Gastroesophageal sphincter (tissue), 4 donors: ENCODE results near the gene EGF. TPM values are rescaled to one million over a fixed set of nuclear protein-coding genes. Genes with fewer than 3 reads are reported as not detected.

Experiments
- ATAC-seq: fragments of 150-250 bp; one replicate; pipeline ENCODE4 v1.9.1; 2016; ENCODE audit warnings: mild to moderate bottlenecking, moderate library complexity
- H3K27ac ChIP-seq, 4 donors: fragments of 200-600 bp; sonication (generic) in 3 of 4; 1 replicate in 3 of 4; 2 replicates in 1 of 4; pipeline ENCODE4 v1.5.1; 2016 to 2019
- H3K27me3 ChIP-seq: fragments of 200-600 bp; sonication (generic); one replicate; pipeline ENCODE4 v1.5.1; 2019
- H3K36me3 ChIP-seq, 2 donors: fragments of 200-600 bp; sonication (generic); one replicate each; pipeline ENCODE4 v1.5.1; 2019; ENCODE audit warnings: control low read depth in 1 of 2
- H3K4me1 ChIP-seq, 3 donors: fragments of 200-600 bp; sonication (generic); 1 replicate in 2 of 3; 2 replicates in 1 of 3; pipeline ENCODE4 v1.5.1; 2016 to 2019; ENCODE audit warnings: control low read depth in 2 of 3
- H3K4me3 ChIP-seq, 2 donors: fragments of 200-600 bp; sonication (generic); one replicate each; pipeline ENCODE4 v1.5.1; 2019; ENCODE audit warnings: mild to moderate bottlenecking in 1 of 2, moderate library complexity in 1 of 2
- H3K9me3 ChIP-seq, 3 donors: fragments of 200-600 bp; sonication (generic); one replicate each; pipeline ENCODE4 v1.5.1; 2017 to 2019; ENCODE audit warnings: control low read depth in 2 of 3
- CTCF ChIP-seq, 4 experiments: fragments of 200-600 bp in 2 of 4; fragments of 450-650 bp in 2 of 4; sonication (generic) in 1 of 4; IDR thresholded peaks; one replicate each; pipeline ENCODE4 v1.5.1; 2017 to 2019; ENCODE audit warnings: antibody characterized with exemption in 4 of 4, mild to moderate bottlenecking in 2 of 4, moderate library complexity in 2 of 4
- EP300 ChIP-seq: sonication (generic); formaldehyde crosslinking; IDR thresholded peaks from one replicate; pipeline ENCODE4 v1.6.1; 2017; ENCODE audit warnings: antibody characterized with exemption, mild to moderate bottlenecking
- POLR2A ChIP-seq, 2 donors: fragments of 450-650 bp; IDR thresholded peaks; one replicate each; pipeline ENCODE4 v1.6.1; 2017; ENCODE audit warnings: antibody characterized with exemption in 2 of 2, mild to moderate bottlenecking in 2 of 2, moderate library complexity in 1 of 2
- POLR2AphosphoS5 ChIP-seq: sonication (generic); formaldehyde crosslinking; IDR thresholded peaks from one replicate; pipeline ENCODE4 v1.6.1; 2017; ENCODE audit warnings: antibody characterized with exemption
- WGBS, 2 donors: methylation state at CpG; one replicate each; pipeline ENCODE4 v1.1.5; 2018; ENCODE audit warnings: low coverage in 1 of 2; 5-methylcytosine and 5-hydroxymethylcytosine counted together
- total RNA-seq, 4 donors: library from RNA; depleted of rRNA; stranded (reverse); fragments of >200 nt; gene quantifications; one replicate each; pipeline ENCODE4 v1.1.0, GENCODE V29; 2016

EGF gene
- total RNA-seq, 4 donors from 2014 or later, result 0.23 to 1.3 (median 0.93) TPM; not detected in 1

- H3K27me3 ChIP-seq, result no peaks in the 10 kb centered on the region
- H3K4me1 ChIP-seq, result no peaks in the 10 kb centered on the region
- no peak overlapping the region for H3K4me3 ChIP-seq
- WGBS, 2 donors, result 45 to 46% methylated on average over 4 to 5 of the region's 5 CpGs
- no peaks in the 10 kb centered on the region for H3K36me3 ChIP-seq
- TF ChIP-seq EP300 (no peak), POLR2A (IDR thresholded peaks at IDR 0.05) (no peak), POLR2AphosphoS5 (no peak), CTCF (IDR thresholded peaks at IDR 0.05) (no peak)
- no peaks in the 10 kb centered on the region for H3K9me3 ChIP-seq
- no peak for ATAC-seq
- H3K27ac ChIP-seq, result no peak overlapping the region
Observed at GRCh38 chr4:109978704-109979454, 66.2 kb downstream of the EGF start.

GRCh38 chr4:109979920-109980717 is 67.4 kb downstream of the EGF start:
- H3K9me3 ChIP-seq, result no peaks in the 10 kb centered on the region
- no peak overlapping the region for H3K27ac ChIP-seq
- no peak for TF ChIP-seq POLR2AphosphoS5
- TF ChIP-seq EP300, result no peak
- no peak for TF ChIP-seq CTCF (IDR thresholded peaks at IDR 0.05)
- TF ChIP-seq POLR2A (IDR thresholded peaks at IDR 0.05), result no peak
- H3K36me3 ChIP-seq, result no peaks in the 10 kb centered on the region
- WGBS, 2 donors, result 65 to 77% methylated on average over 2 to 5 of the region's 5 CpGs
- no peaks in the 10 kb centered on the region for H3K27me3 ChIP-seq
- H3K4me3 ChIP-seq, result no peak overlapping the region
- no peaks in the 10 kb centered on the region for H3K4me1 ChIP-seq
- ATAC-seq, result no peak

GRCh38 chr4:109981936-109982335 is 69.3 kb downstream of the EGF start:
- Histone ChIP-seq H3K27me3 (no peaks in the 10 kb centered on the region), H3K27ac (no peak overlapping the region), H3K36me3 (no peaks in the 10 kb centered on the region), H3K4me3 (no peak overlapping the region), H3K9me3 (no peaks in the 10 kb centered on the region), H3K4me1 (no peaks in the 10 kb centered on the region)
- ATAC-seq, result no peak
- TF ChIP-seq EP300 (no peak), POLR2A (IDR thresholded peaks at IDR 0.05) (no peak), POLR2AphosphoS5 (no peak), CTCF (IDR thresholded peaks at IDR 0.05) (no peak)
- WGBS, 2 donors, result 90% methylated on average over 1 of the region's 1 CpG; no CpG with 5 or more reads in 1 of the 2 donors

GRCh38 chr4:109982521-109982920 is 69.8 kb downstream of the EGF start:
- Histone ChIP-seq H3K36me3 (no peaks in the 10 kb centered on the region), H3K9me3 (no peaks in the 10 kb centered on the region), H3K4me3 (no peak overlapping the region), H3K27ac (no peak overlapping the region), H3K27me3 (no peaks in the 10 kb centered on the region), H3K4me1 (no peaks in the 10 kb centered on the region)
- TF ChIP-seq POLR2A (IDR thresholded peaks at IDR 0.05), result no peak
- TF ChIP-seq CTCF (IDR thresholded peaks at IDR 0.05), result no peak
- TF ChIP-seq POLR2AphosphoS5, result no peak
- no peak for TF ChIP-seq EP300
- 73 to 76% methylated on average over 2 to 3 of the region's 3 CpGs for WGBS, 2 donors
- no peak for ATAC-seq
